Transverse colon (tissue), 4 donors: ENCODE measurements around the gene WDR35. TPM values are rescaled to one million over a fixed set of nuclear protein-coding genes. Genes with fewer than 3 reads are reported as not detected.

Experiments used
- DNase-seq: peaks from one replicate; pipeline ENCODE4 v3.0.0-alpha.2; 2019
- H3K27ac ChIP-seq, 4 donors: fragments of 200-600 bp; sonication (generic); 2 replicates each; pipeline ENCODE4 v1.5.1; 2016 to 2018; ENCODE audit warnings: inconsistent platforms in 4 of 4
- H3K27me3 ChIP-seq: fragments of 200-600 bp; sonication (generic); 2 replicates; pipeline ENCODE4 v1.5.1; 2017; ENCODE audit warnings: inconsistent platforms
- H3K36me3 ChIP-seq, 4 donors: fragments of 200-600 bp; sonication (generic); 2 replicates each; pipeline ENCODE4 v1.5.1; 2017 to 2019; ENCODE audit warnings: inconsistent platforms in 4 of 4
- H3K4me1 ChIP-seq, 4 donors: fragments of 200-600 bp; sonication (generic); 2 replicates each; pipeline ENCODE4 v1.5.1; 2017 to 2020; ENCODE audit warnings: inconsistent platforms in 4 of 4
- H3K4me3 ChIP-seq, 4 donors: fragments of 200-600 bp; sonication (generic); 1 replicate in 1 of 4; 2 replicates in 3 of 4; pipeline versions ENCODE4 v1.5.1 to v1.6.1; 2017 to 2019; ENCODE audit warnings: inconsistent platforms in 4 of 4
- H3K9me3 ChIP-seq, 2 donors: fragments of 200-600 bp; sonication (generic); 2 replicates each; pipeline ENCODE4 v1.5.1; 2017 to 2019; ENCODE audit warnings: inconsistent platforms in 2 of 2
- EP300 ChIP-seq: sonication (generic); formaldehyde crosslinking; IDR thresholded peaks from one replicate; pipeline ENCODE4 v1.6.1; 2017; ENCODE audit warnings: antibody characterized with exemption, low read depth
- POLR2A ChIP-seq: fragments of 450-650 bp; IDR thresholded peaks from one replicate; pipeline ENCODE4 v1.6.1; 2016; ENCODE audit warnings: antibody characterized with exemption, mild to moderate bottlenecking, moderate library complexity
- POLR2AphosphoS5 ChIP-seq, 3 donors: sonication (generic); formaldehyde crosslinking; IDR thresholded peaks; one replicate each; pipeline ENCODE4 v1.6.1; 2016; ENCODE audit warnings: antibody characterized with exemption in 3 of 3
- WGBS, 2 donors: methylation state at CpG; one replicate each; pipeline ENCODE4 v1.1.5; 2018; ENCODE audit warnings: low coverage in 1 of 2; 5-methylcytosine and 5-hydroxymethylcytosine counted together
- in situ Hi-C, 4 donors: fragments of 200-750 bp; cut with MboI; loops; one replicate each; pipeline versions ENCODE4 v1.15.0 to v1.15.1; 2017; ENCODE audit warnings: low sequenced_read_pairs in 3 of 4, low pct_ligation_motif_present in 1 of 4, low pct_unique_long_range_greater_than_20kb in 1 of 4
- intact Hi-C: fragments of 100-400 bp; cut with DNase I; formaldehyde crosslinking; loops from one replicate; pipeline ENCODE4 v1.15.1; 2023; ENCODE audit warnings: low total_unique reads
- total RNA-seq, 4 donors: library from RNA; depleted of rRNA; stranded (reverse); fragments of >200 nt; gene quantifications; one replicate each; pipeline ENCODE4 v1.1.0, GENCODE V29; 2016
- TF ChIP-seq, protein P1 (sequence below), 5 experiments: fragments of 200-600 bp in 3 of 5; fragments of 450-650 bp in 2 of 5; sonication (generic) in 3 of 5; IDR thresholded peaks; 1 replicate in 2 of 5; 2 replicates in 3 of 5; pipeline ENCODE4 v1.5.1; 2016 to 2017; ENCODE audit warnings: antibody characterized with exemption in 5 of 5, inconsistent platforms in 3 of 5, mild to moderate bottlenecking in 2 of 5, moderate library complexity in 1 of 5

The WDR35 gene
- total RNA-seq, 4 donors from 2014 or later = 0.37 to 4.8 (median 2.0) TPM

DNA sequence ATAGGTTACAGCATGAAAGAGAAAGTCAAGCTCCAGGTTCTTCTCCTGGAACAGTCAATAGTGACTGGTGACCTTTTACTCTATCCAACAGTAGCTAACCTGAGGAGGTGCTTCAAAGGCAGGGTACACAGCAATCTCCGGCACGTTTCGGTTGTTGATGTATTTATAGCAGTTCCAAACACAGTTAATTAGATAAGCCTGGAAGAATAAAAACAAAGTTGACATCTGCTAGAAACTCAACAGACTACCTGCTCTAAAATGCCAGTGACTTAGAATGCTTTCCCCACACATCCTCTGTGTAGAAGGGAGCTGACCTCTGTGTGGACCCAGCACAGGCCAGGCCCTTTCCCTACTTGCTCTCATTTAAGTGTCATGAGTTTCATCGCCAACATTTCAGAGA is 44.3 kb upstream of the WDR35 start:
- Histone ChIP-seq H3K27ac (no peak overlapping the region), H3K4me1 (peaks cover 0 to 17% (median 5%) of the 10 kb centered on the region in 4 donors), H3K27me3 (no peaks in the 10 kb centered on the region), H3K4me3 (no peak overlapping the region), H3K36me3 (peaks cover 0 to 84% (median 31%) of the 10 kb centered on the region in 4 donors), H3K9me3 (no peaks in the 10 kb centered on the region)
- in situ Hi-C loops (no loop called here), intact Hi-C loops (no loop called here)
- TF ChIP-seq EP300 (no peak), POLR2AphosphoS5 (IDR thresholded peaks at IDR 0.05) (peak in 1 of 3 donors; percentile 9)
- DNase-seq = no peak
- 80% methylated on average over 4 of the region's 4 CpGs; no CpG with 5 or more reads in 1 of the 2 donors for WGBS, 2 donors

DNA sequence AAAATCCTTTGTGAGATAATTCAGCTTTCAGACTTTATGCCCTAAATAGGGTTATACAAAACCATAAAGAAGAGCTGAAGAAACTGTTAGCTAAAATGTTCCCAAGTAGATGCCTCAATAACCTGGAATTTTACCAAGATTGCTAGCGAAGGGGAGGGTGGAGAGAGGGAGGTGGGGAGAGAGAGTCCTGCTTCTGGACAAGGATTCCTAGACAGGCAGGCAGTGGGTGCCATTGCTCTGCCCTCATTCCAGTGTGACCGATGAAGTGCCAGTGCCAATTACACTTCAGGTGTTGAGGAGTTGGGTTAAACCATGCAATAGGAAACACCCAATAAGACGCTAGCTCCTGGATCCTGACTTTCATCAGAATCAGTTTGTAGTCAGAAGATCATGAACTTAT is 43.4 kb upstream of the WDR35 start:
- intact Hi-C loops = no loop called here
- DNase-seq = no peak
- peaks cover 0 to 86% (median 29%) of the 10 kb centered on the region in 4 donors for H3K36me3 ChIP-seq
- 78 to 100% methylated on average over 1 to 3 of the region's 3 CpGs for WGBS, 2 donors
- no peak overlapping the region for H3K4me3 ChIP-seq
- TF ChIP-seq POLR2AphosphoS5 (IDR thresholded peaks at IDR 0.05) (no peak), EP300 (no peak), POLR2A (no peak)
- TF ChIP-seq, protein P1, sequence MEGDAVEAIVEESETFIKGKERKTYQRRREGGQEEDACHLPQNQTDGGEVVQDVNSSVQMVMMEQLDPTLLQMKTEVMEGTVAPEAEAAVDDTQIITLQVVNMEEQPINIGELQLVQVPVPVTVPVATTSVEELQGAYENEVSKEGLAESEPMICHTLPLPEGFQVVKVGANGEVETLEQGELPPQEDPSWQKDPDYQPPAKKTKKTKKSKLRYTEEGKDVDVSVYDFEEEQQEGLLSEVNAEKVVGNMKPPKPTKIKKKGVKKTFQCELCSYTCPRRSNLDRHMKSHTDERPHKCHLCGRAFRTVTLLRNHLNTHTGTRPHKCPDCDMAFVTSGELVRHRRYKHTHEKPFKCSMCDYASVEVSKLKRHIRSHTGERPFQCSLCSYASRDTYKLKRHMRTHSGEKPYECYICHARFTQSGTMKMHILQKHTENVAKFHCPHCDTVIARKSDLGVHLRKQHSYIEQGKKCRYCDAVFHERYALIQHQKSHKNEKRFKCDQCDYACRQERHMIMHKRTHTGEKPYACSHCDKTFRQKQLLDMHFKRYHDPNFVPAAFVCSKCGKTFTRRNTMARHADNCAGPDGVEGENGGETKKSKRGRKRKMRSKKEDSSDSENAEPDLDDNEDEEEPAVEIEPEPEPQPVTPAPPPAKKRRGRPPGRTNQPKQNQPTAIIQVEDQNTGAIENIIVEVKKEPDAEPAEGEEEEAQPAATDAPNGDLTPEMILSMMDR (IDR thresholded peaks at IDR 0.05) = no peak
- H3K27me3 ChIP-seq = no peaks in the 10 kb centered on the region
- in situ Hi-C loops = no loop called here
- H3K27ac ChIP-seq = no peak overlapping the region
- H3K4me1 ChIP-seq = peaks cover 0 to 17% (median 5%) of the 10 kb centered on the region in 4 donors
- H3K9me3 ChIP-seq = no peaks in the 10 kb centered on the region

DNA sequence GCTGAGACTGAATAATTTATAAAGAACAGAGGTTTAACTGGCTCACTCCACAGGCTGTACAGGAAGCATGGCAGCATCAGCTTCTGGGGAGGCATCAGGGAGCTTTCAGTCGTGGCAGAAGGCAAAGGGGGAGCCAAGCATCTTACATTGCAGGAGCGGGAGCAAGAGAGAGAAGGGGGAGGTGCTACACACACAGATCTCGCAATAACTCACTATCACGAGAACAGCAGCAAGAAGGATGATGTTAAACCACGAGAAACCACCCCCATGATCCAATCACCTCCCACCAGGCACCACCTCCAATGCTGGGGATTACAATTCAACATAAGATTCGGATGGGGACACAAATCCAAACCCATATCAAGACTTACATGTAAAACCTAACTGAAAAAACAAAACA is 40.3 kb upstream of the WDR35 start:
- Histone ChIP-seq H3K27ac (no peak overlapping the region), H3K36me3 (peaks cover 0 to 75% (median 26%) of the 10 kb centered on the region in 4 donors)
- in situ Hi-C loops = no loop called here

DNA sequence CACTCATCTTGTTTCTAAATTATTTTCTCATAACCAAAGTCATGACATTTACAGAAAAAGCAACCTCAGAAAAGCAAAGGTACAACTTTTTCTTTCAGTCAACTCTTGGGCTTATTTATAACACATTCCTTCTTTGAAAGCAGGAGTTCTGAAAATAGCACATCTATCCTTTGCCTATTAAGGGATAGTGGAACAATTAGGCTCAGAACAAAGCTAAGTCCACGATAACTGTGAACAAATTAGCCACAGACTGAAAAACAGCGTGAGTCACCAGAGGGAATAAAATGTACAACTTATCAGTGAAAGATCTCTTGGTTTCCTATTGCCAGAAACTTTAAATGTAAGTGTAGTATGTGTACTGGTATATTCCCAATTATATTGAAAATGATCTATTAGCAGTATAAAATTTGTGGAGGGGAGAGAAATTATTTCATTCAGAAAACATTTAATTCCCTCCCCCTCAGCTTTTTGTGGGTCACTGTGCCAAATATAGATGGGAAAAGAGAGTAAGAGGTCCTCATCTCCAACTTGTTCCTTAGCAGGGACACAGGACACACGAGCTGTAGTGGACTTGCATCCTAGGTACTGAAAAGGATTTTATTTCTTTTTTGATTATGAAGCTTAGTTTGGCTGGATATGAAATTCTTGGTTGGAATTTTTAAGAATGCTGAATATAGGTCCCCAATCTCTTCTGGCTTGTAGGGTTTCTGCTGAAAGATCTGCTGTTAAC is 38.0 kb upstream of the WDR35 start:
- Histone ChIP-seq H3K9me3 (no peaks in the 10 kb centered on the region), H3K4me3 (no peak overlapping the region), H3K36me3 (peaks cover 0 to 52% (median 17%) of the 10 kb centered on the region in 4 donors), H3K27me3 (no peaks in the 10 kb centered on the region), H3K4me1 (peaks cover 0 to 13% (median 8%) of the 10 kb centered on the region in 4 donors), H3K27ac (peak overlapping the region; percentile 6 to 62 (median 30))
- TF ChIP-seq POLR2AphosphoS5 (IDR thresholded peaks at IDR 0.05) = no peak
- no peak for TF ChIP-seq POLR2A
- no peak for TF ChIP-seq EP300
- TF ChIP-seq, protein P1 (IDR thresholded peaks at IDR 0.05) = no peak
- DNase-seq = no peak
- in situ Hi-C loops = no loop called here
- intact Hi-C loops = no loop called here
- WGBS, 2 donors = 47 to 69% methylated on average over 2 to 3 of the region's 3 CpGs

More for the DNA sequence above, 40.3 kb upstream of the WDR35 start:
- intact Hi-C loops = no loop called here
- no peaks in the 10 kb centered on the region for H3K27me3 ChIP-seq
- no peak overlapping the region for H3K4me3 ChIP-seq
- 80 to 95% methylated on average over 2 to 6 of the region's 6 CpGs for WGBS, 2 donors
- peaks cover 0 to 19% (median 9%) of the 10 kb centered on the region in 4 donors for H3K4me1 ChIP-seq
- H3K9me3 ChIP-seq = no peaks in the 10 kb centered on the region
- no peak for DNase-seq
- TF ChIP-seq EP300 (no peak), POLR2A (no peak), POLR2AphosphoS5 (IDR thresholded peaks at IDR 0.05) (no peak)
- TF ChIP-seq, protein P1 (IDR thresholded peaks at IDR 0.05) = no peak
